IMR-90 (cell line): ENCODE measurements around the gene HES1. TPM values are rescaled to one million over a fixed set of nuclear protein-coding genes. Genes with fewer than 3 reads are reported as not detected.

Source experiments
- ATAC-seq: fragments of 200-7000 bp; cut with Tn5 transposase; 2 replicates; pipeline ENCODE4 v1.9.1; 2020; ENCODE audit warnings: low read depth, mild to moderate bottlenecking, moderate library complexity
- BruUV-seq: library from RNA; stranded (reverse); fragments of 400-500 nt; replicated peaks from 2 replicates; lab custom pipeline; 2021; lab: Mats Ljungman, UMichigan
- CTCF ChIA-PET: fragments of 300-600 bp; formaldehyde crosslinking; extraction: SDS; loops from one replicate; lab custom pipeline; 2021; ENCODE audit warnings: antibody characterized with exemption; lab: Yijun Ruan, JAX
- POLR2A ChIA-PET: fragments of 300-600 bp; sonication (Branson Sonifier 250); formaldehyde crosslinking; loops from one replicate; lab custom pipeline; 2022; ENCODE audit warnings: antibody characterized with exemption; ENCODE audit not compliant: unreplicated experiment; lab: Charles Lee
- DNase-seq: peaks from one replicate; pipeline ENCODE4 v3.0.0; 2013
- H2AFZ ChIP-seq: replicated peaks from 2 replicates; pipeline ENCODE3; 2013; ENCODE audit warnings: low read length, mild to moderate bottlenecking; ENCODE audit not compliant: poor library complexity
- H2AK5ac ChIP-seq: 2 replicates; pipeline ENCODE4 v1.6.1; 2013; ENCODE audit warnings: low read depth, low read length, inconsistent platforms
- H2AK9ac ChIP-seq: replicated peaks from 2 replicates; pipeline ENCODE3; 2013; ENCODE audit warnings: mild to moderate bottlenecking, low read depth, low read length, moderate library complexity; ENCODE audit not compliant: poor library complexity
- H2BK120ac ChIP-seq: 2 replicates; pipeline ENCODE4 v1.6.1; 2013; ENCODE audit warnings: low read depth, low read length, inconsistent platforms
- H2BK15ac ChIP-seq: 3 replicates; pipeline ENCODE4 v1.6.1; 2013; ENCODE audit warnings: low read depth, low read length, inconsistent platforms
- H2BK20ac ChIP-seq: 2 replicates; pipeline ENCODE4 v1.6.1; 2013; ENCODE audit warnings: low read depth, mild to moderate bottlenecking, inconsistent platforms, low read length, moderate library complexity
- H2BK5ac ChIP-seq: 2 replicates; pipeline ENCODE4 v1.6.1; 2013; ENCODE audit warnings: mild to moderate bottlenecking, low read depth, low read length, inconsistent platforms; ENCODE audit not compliant: poor library complexity, severe bottlenecking
- H3K14ac ChIP-seq: replicated peaks from 2 replicates; pipeline ENCODE4 v1.6.1; 2013; ENCODE audit warnings: low read depth, low read length, inconsistent platforms
- H3K18ac ChIP-seq: 2 replicates; pipeline ENCODE4 v1.6.1; 2013; ENCODE audit warnings: low read depth, low read length, control low read depth
- H3K23ac ChIP-seq: 2 replicates; pipeline ENCODE4 v1.6.1; 2013; ENCODE audit warnings: low read depth, low read length, inconsistent platforms
- H3K27ac ChIP-seq: 2 replicates; pipeline ENCODE4 v1.5.1; 2013; ENCODE audit warnings: mild to moderate bottlenecking, control low read depth, low read length; ENCODE audit not compliant: insufficient read depth
- H3K27me3 ChIP-seq: 2 replicates; pipeline ENCODE4 v1.6.1; 2013; ENCODE audit warnings: low read length; ENCODE audit not compliant: control insufficient read depth, insufficient read depth
- H3K36me3 ChIP-seq: 2 replicates; pipeline ENCODE4 v1.6.1; 2013; ENCODE audit warnings: low read length, mixed read lengths; ENCODE audit not compliant: control insufficient read depth, insufficient read depth
- H3K4ac ChIP-seq: 2 replicates; pipeline ENCODE4 v1.6.1; 2013; ENCODE audit warnings: low read depth, low read length, inconsistent platforms
- H3K4me1 ChIP-seq: 2 replicates; pipeline ENCODE4 v1.6.1; 2013; ENCODE audit warnings: low read length, mixed read lengths; ENCODE audit not compliant: control insufficient read depth, insufficient read depth
- H3K4me2 ChIP-seq: 2 replicates; pipeline ENCODE4 v1.6.1; 2013; ENCODE audit warnings: low read depth, mild to moderate bottlenecking, control low read depth, low read length, moderate library complexity
- H3K4me3 ChIP-seq: 2 replicates; pipeline ENCODE4 v1.5.1; 2013; ENCODE audit warnings: low read depth, mild to moderate bottlenecking, control low read depth, low read length, moderate library complexity; ENCODE audit not compliant: insufficient read depth
- H3K56ac ChIP-seq: 2 replicates; pipeline ENCODE4 v1.6.1; 2013; ENCODE audit warnings: low read length, inconsistent platforms; ENCODE audit not compliant: insufficient read depth; ENCODE audit errors: extremely low read depth
- H3K79me1 ChIP-seq, 2 experiments: 2 replicates each; pipeline ENCODE4 v1.6.1; 2013; ENCODE audit warnings: low read length in 2 of 2, inconsistent platforms in 1 of 2, low read depth in 1 of 2
- H3K9ac ChIP-seq: 2 replicates; pipeline ENCODE4 v1.6.1; 2013; ENCODE audit warnings: low read depth, low read length, control low read depth
- H3K9me1 ChIP-seq: 2 replicates; pipeline ENCODE4 v1.6.1; 2013; ENCODE audit warnings: low read length, inconsistent platforms; ENCODE audit not compliant: insufficient read depth
- H3K9me3 ChIP-seq: 2 replicates; pipeline ENCODE4 v1.6.1; 2013; ENCODE audit warnings: low read length; ENCODE audit not compliant: control insufficient read depth, insufficient read depth
- H4K20me1 ChIP-seq: 2 replicates; pipeline ENCODE4 v1.6.1; 2013; ENCODE audit warnings: low read length, inconsistent platforms; ENCODE audit not compliant: insufficient read depth
- H4K5ac ChIP-seq: 2 replicates; pipeline ENCODE4 v1.6.1; 2013; ENCODE audit warnings: mild to moderate bottlenecking, low read depth, low read length, control low read depth
- H4K8ac ChIP-seq, 2 experiments: 2 replicates each; pipeline ENCODE4 v1.6.1; 2013; ENCODE audit warnings: low read depth in 2 of 2, low read length in 2 of 2, control low read depth in 1 of 2, inconsistent platforms in 1 of 2
- H4K91ac ChIP-seq: 2 replicates; pipeline ENCODE4 v1.6.1; 2013; ENCODE audit warnings: low read depth, low read length, inconsistent platforms; ENCODE audit not compliant: insufficient read depth
- CEBPB ChIP-seq: IDR thresholded peaks from 2 replicates; pipeline ENCODE4 v1.6.1; 2012; ENCODE audit warnings: low read depth, low read length, improper control_type of control experiment
- CHD1 ChIP-seq: IDR thresholded peaks from 2 replicates; pipeline ENCODE4 v1.6.1; 2012; ENCODE audit warnings: low read depth, low read length, improper control_type of control experiment
- ELK1 ChIP-seq: fragments of 150-350 bp; IDR thresholded peaks from 2 replicates; pipeline ENCODE4 v1.6.1; 2016; ENCODE audit warnings: low read depth, mild to moderate bottlenecking, low read length, moderate library complexity, borderline replicate concordance
- NFE2L2 ChIP-seq: fragments of 150-350 bp; IDR thresholded peaks from 2 replicates; pipeline ENCODE4 v1.6.1; 2016; ENCODE audit warnings: low read depth, mild to moderate bottlenecking, low read length
- RAD21 ChIP-seq: IDR thresholded peaks from 2 replicates; pipeline ENCODE4 v1.6.1; 2012; ENCODE audit warnings: low read length, improper control_type of control experiment
- SMC3 ChIP-seq: fragments of 150-350 bp; IDR thresholded peaks from 2 replicates; pipeline ENCODE4 v1.6.1; 2016; ENCODE audit warnings: low read depth, mild to moderate bottlenecking, antibody characterized with exemption, low read length, moderate library complexity
- WGBS, 2 experiments: methylation state at CpG; one replicate each; pipeline versions ENCODE4 v1.1.5 to v1.1.7; 2013; ENCODE audit warnings: missing lambda C conversion rate in 2 of 2; ENCODE audit not compliant: insufficient read length in 1 of 2; ENCODE audit errors: extremely low coverage in 2 of 2; 5-methylcytosine and 5-hydroxymethylcytosine counted together
- dilution Hi-C: fragments of 300-500 bp; cut with HindIII; formaldehyde crosslinking; loops from one replicate; pipeline ENCODE4 v1.14.3; 2018; ENCODE audit warnings: low sequenced_read_pairs; ENCODE audit not compliant: unreplicated experiment
- in situ Hi-C: fragments of 300-500 bp; cut with MboI; formaldehyde crosslinking; loops from 3 replicates; pipeline ENCODE4 v1.14.3; 2019; ENCODE audit warnings: low sequenced_read_pairs, inconsistent platforms, mixed read lengths
- intact Hi-C: fragments of 100-400 bp; cut with micrococcal nuclease; formaldehyde crosslinking; loops from 2 replicates; pipeline ENCODE4 v1.10.0; 2022
- polyA plus RNA-seq, 3 experiments: library from polyadenylated mRNA; depleted of rRNA; stranded (reverse); fragments of >200 nt; gene quantifications; 2 replicates each; pipeline ENCODE4 v1.2.3, GENCODE V29; 2012; ENCODE audit warnings: low replicate concordance in 1 of 3
- total RNA-seq: library from RNA; depleted of rRNA; stranded (reverse); fragments of >200 nt; gene quantifications from 2 replicates; pipeline ENCODE4 v1.2.3, GENCODE V29; 2012
- TF ChIP-seq, protein P1 (sequence below): fragments of 150-350 bp; IDR thresholded peaks from 2 replicates; pipeline ENCODE4 v1.6.1; 2017; ENCODE audit warnings: mild to moderate bottlenecking, antibody characterized with exemption, low read length, low read depth

Gene HES1
- total and polyA plus RNA-seq, 2 of the 4 experiments (the other 2 are of a cell fraction), result 3.6 to 6.7 TPM

- Histone ChIP-seq H2BK5ac (no peak overlapping the region), H3K18ac (no peak overlapping the region), H3K4me3 (no peak overlapping the region), H2AFZ (no peak overlapping the region), H2BK120ac (no peak overlapping the region), H3K27ac (no peak overlapping the region), H2BK20ac (no peak overlapping the region), H3K4me2 (no peak overlapping the region), H2BK15ac (no peak overlapping the region), H2AK9ac (no peak overlapping the region), H3K9me3 (no peaks in the 10 kb centered on the region), H3K79me1 (no peaks in the 10 kb centered on the region), H3K23ac (no peak overlapping the region), H3K27me3 (peaks cover 59% of the 10 kb centered on the region), H4K20me1 (no peaks in the 10 kb centered on the region), H3K9me1 (no peaks in the 10 kb centered on the region), H4K91ac (no peak overlapping the region), H4K8ac (no peak overlapping the region), H3K36me3 (no peaks in the 10 kb centered on the region), H3K4me1 (no peaks in the 10 kb centered on the region), H4K5ac (no peak overlapping the region), H2AK5ac (no peak overlapping the region), H3K9ac (no peak overlapping the region), H3K56ac (no peak overlapping the region), H3K4ac (no peak overlapping the region), H3K14ac (no peak overlapping the region)
- ATAC-seq (no peak), DNase-seq (no peak)
- in situ Hi-C loops, result no loop called here
- no CpG with 5 or more reads among the region's 10 CpGs for WGBS, 2 experiments
- no TSS peak for BruUV-seq
- CTCF ChIA-PET, result interaction anchor here (0.6 kb wide), 1 partner anchor 120 kb away, joined by 3 read pairs; no protein-coding TSS in a partner anchor
- TF ChIP-seq NFE2L2 (no peak), CHD1 (no peak), ELK1 (no peak), CEBPB (no peak), RAD21 (no peak), SMC3 (no peak)
- TF ChIP-seq, protein P1, sequence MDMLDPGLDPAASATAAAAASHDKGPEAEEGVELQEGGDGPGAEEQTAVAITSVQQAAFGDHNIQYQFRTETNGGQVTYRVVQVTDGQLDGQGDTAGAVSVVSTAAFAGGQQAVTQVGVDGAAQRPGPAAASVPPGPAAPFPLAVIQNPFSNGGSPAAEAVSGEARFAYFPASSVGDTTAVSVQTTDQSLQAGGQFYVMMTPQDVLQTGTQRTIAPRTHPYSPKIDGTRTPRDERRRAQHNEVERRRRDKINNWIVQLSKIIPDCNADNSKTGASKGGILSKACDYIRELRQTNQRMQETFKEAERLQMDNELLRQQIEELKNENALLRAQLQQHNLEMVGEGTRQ, result no peak
- intact Hi-C loops, result no loop called here
- POLR2A ChIA-PET, result no interaction called here
- dilution Hi-C loops, result no loop called here
Measured at GRCh38 chr3:194098081-194098842, 37.7 kb upstream of the HES1 start.
